Ascending aorta (tissue), 2 donors: ENCODE results near the gene SLC39A7. TPM values are rescaled to one million over a fixed set of nuclear protein-coding genes. Genes with fewer than 3 reads are reported as not detected.
A peak's percentile ranks its signal among the peaks of the same experiment; 100 is the strongest.

ENCODE experiments used
- DNase-seq, 2 donors: peaks; one replicate each; pipeline ENCODE4 v3.0.0-alpha.2; 2019; ENCODE audit warnings: low spot score in 2 of 2
- H3K27ac ChIP-seq, 2 donors: fragments of 200-600 bp; sonication (generic); one replicate each; pipeline ENCODE4 v1.5.1; 2016 to 2017; ENCODE audit warnings: mild to moderate bottlenecking in 1 of 2
- H3K27me3 ChIP-seq: fragments of 200-600 bp; sonication (generic); one replicate; pipeline ENCODE4 v1.5.1; 2017
- H3K36me3 ChIP-seq, 2 donors: fragments of 200-600 bp; sonication (generic); one replicate each; pipeline ENCODE4 v1.5.1; 2016
- H3K4me1 ChIP-seq, 2 donors: fragments of 200-600 bp; sonication (generic); one replicate each; pipeline ENCODE4 v1.5.1; 2016 to 2017; ENCODE audit warnings: mild to moderate bottlenecking in 1 of 2
- H3K4me3 ChIP-seq, 2 donors: fragments of 200-600 bp; sonication (generic); one replicate each; pipeline ENCODE4 v1.5.1; 2016 to 2017; ENCODE audit warnings: mild to moderate bottlenecking in 1 of 2
- H3K9me3 ChIP-seq, 2 donors: fragments of 200-600 bp; sonication (generic); one replicate each; pipeline ENCODE4 v1.5.1; 2016
- CTCF ChIP-seq, 3 experiments: fragments of 200-600 bp in 2 of 3; fragments of 450-650 bp in 1 of 3; sonication (generic) in 2 of 3; IDR thresholded peaks; one replicate each; pipeline ENCODE4 v1.5.1; 2016 to 2019; ENCODE audit warnings: antibody characterized with exemption in 3 of 3, mild to moderate bottlenecking in 1 of 3, moderate library complexity in 1 of 3
- intact Hi-C: fragments of 100-400 bp; cut with DNase I; formaldehyde crosslinking; loops from one replicate; pipeline ENCODE4 v1.15.1; 2023
- total RNA-seq: library from RNA; depleted of rRNA; stranded (reverse); fragments of >200 nt; gene quantifications from one replicate; pipeline ENCODE4 v1.1.0, GENCODE V29; 2016

SLC39A7 gene
- total RNA-seq, 1 donor from 2014 or later: 59.7 TPM

GRCh38 chr6:33194431-33194979 is 6.2 kb upstream of the SLC39A7 start:
- peaks cover 18 to 29% of the 10 kb centered on the region in 2 donors for H3K36me3 ChIP-seq
- H3K27me3 ChIP-seq: peaks cover 4% of the 10 kb centered on the region
- H3K4me1 ChIP-seq: peaks cover 19 to 21% of the 10 kb centered on the region in 2 donors
- no peak for TF ChIP-seq CTCF (IDR thresholded peaks at IDR 0.05)
- intact Hi-C loops: no loop called here
- H3K4me3 ChIP-seq: no peak overlapping the region
- DNase-seq: no peak
- H3K9me3 ChIP-seq: no peaks in the 10 kb centered on the region
- H3K27ac ChIP-seq: no peak overlapping the region

GRCh38 chr6:33195304-33196165 is 5.1 kb upstream of the SLC39A7 start:
- peaks cover 4% of the 10 kb centered on the region for H3K27me3 ChIP-seq
- peaks cover 19 to 21% of the 10 kb centered on the region in 2 donors for H3K4me1 ChIP-seq
- intact Hi-C loops: no loop called here
- DNase-seq: no peak
- peaks cover 18 to 29% of the 10 kb centered on the region in 2 donors for H3K36me3 ChIP-seq
- no peak for TF ChIP-seq CTCF (IDR thresholded peaks at IDR 0.05)
- no peak overlapping the region for H3K27ac ChIP-seq
- H3K9me3 ChIP-seq: no peaks in the 10 kb centered on the region
- H3K4me3 ChIP-seq: no peak overlapping the region

- Histone ChIP-seq H3K4me3 (no peak overlapping the region), H3K36me3 (peaks cover 24 to 35% of the 10 kb centered on the region in 2 donors), H3K27me3 (no peaks in the 10 kb centered on the region), H3K27ac (peak overlapping the region in 1 of 2 donors; percentile 4), H3K4me1 (peaks cover 21 to 28% of the 10 kb centered on the region in 2 donors), H3K9me3 (no peaks in the 10 kb centered on the region)
- DNase-seq: no peak
- TF ChIP-seq CTCF (IDR thresholded peaks at IDR 0.05): peak in 2 of 3 experiments; percentile 42 to 61
- intact Hi-C loops: no loop called here
Observed at GRCh38 chr6:33197431-33198048, 3.1 kb upstream of the SLC39A7 start.

- H3K27ac ChIP-seq: no peak overlapping the region
- H3K27me3 ChIP-seq: no peaks in the 10 kb centered on the region
- peaks cover 16 to 27% of the 10 kb centered on the region in 2 donors for H3K4me1 ChIP-seq
- no peaks in the 10 kb centered on the region for H3K9me3 ChIP-seq
- TF ChIP-seq CTCF (IDR thresholded peaks at IDR 0.05): no peak
- H3K36me3 ChIP-seq: peaks cover 31 to 43% of the 10 kb centered on the region in 2 donors
- peak overlapping the region in 1 of 2 donors; percentile 91 for H3K4me3 ChIP-seq
- no peak for DNase-seq
- intact Hi-C loops: no loop called here
Observed at GRCh38 chr6:33198159-33198852, 2.4 kb upstream of the SLC39A7 start.

GRCh38 chr6:33198853-33199436 is 1.7 kb upstream of the SLC39A7 start:
- DNase-seq: no peak
- Histone ChIP-seq H3K4me1 (peaks cover 16 to 25% of the 10 kb centered on the region in 2 donors), H3K36me3 (peaks cover 36 to 49% of the 10 kb centered on the region in 2 donors), H3K9me3 (no peaks in the 10 kb centered on the region), H3K27me3 (no peaks in the 10 kb centered on the region), H3K4me3 (peak overlapping the region; percentile 90 to 91), H3K27ac (peak overlapping the region in 1 of 2 donors; percentile 97)
- no peak for TF ChIP-seq CTCF (IDR thresholded peaks at IDR 0.05)
- intact Hi-C loops: no loop called here
